HG02970 (cell line): ENCODE measurements around the gene VSX2.

ENCODE experiments used
- ATAC-seq: cut with Tn5 transposase; IDR thresholded peaks from one replicate; pipeline ENCODE4 v1.9.1; 2021; ENCODE audit warnings: mild to moderate bottlenecking, moderate library complexity, moderate number of reproducible peaks; ENCODE audit not compliant: unreplicated experiment, low FRiP score

VSX2 gene

GRCh38 chr14:74297986-74298385 is 58.7 kb downstream of the VSX2 start:
- no peak for ATAC-seq

GRCh38 chr14:74299061-74299545 is 59.9 kb downstream of the VSX2 start:
- no peak for ATAC-seq

GRCh38 chr14:74301594-74302151 is 62.4 kb downstream of the VSX2 start:
- ATAC-seq: no peak

- peak; percentile 34 for ATAC-seq
Observed at GRCh38 chr14:74302152-74302628, 62.9 kb downstream of the VSX2 start.

- ATAC-seq: peak; percentile 86
Observed at GRCh38 chr14:74302634-74303569, 63.7 kb downstream of the VSX2 start, which contains the start of gene ABCD4. Gene ABCD4 (minus strand): TSS chr14:74302934. CDS start chr14:74302912, 22 bp downstream.

GRCh38 chr14:74308695-74309094 is 69.4 kb downstream of the VSX2 start:
- no peak for ATAC-seq

GRCh38 chr14:74309125-74310022 is 70.1 kb downstream of the VSX2 start:
- no peak for ATAC-seq

GRCh38 chr14:74312161-74312560 is 72.9 kb downstream of the VSX2 start:
- no peak for ATAC-seq
